ENCODE measurements around the gene CCDC157. TPM values are rescaled to one million over a fixed set of nuclear protein-coding genes. Genes with fewer than 3 reads are reported as not detected.

The CCDC157 gene
- total RNA-seq, 2 experiments from 2014 or later: 3.3 to 3.4 TPM

DNA sequence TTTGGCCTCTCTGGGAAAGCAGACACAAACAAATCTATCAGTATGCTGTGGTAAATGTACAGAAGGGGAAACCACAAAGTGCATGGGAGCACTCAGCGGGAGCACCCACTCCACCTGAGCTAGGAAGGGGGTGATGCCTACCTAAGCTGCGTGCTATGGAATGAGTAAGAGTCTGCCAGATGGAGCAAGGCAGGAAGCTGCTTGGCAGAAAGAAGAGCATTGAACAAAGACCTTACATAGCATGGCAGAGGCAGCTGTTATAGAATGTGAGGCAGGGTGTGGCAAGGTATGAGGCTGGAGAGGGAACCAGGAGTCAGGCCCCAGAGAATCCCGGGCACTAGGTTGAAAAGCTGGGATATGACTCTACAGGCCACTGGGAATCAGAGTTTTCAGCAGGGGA lies 55.0 kb downstream of the CCDC157 start:
- POLR2A ChIA-PET: interaction anchor here (5.1 kb wide), 1 partner anchor 12 kb away, joined by 28 read pairs; the partner anchor contains the start of gene MTFP1
- H3K4me1 ChIP-seq (ENCODE audit: insufficient read depth, low read length, poor library complexity, severe bottlenecking): no peaks in the 10 kb centered on the region
- no peaks in the 10 kb centered on the region for H3K79me2 ChIP-seq (ENCODE audit: insufficient read depth, low read depth, low read length)
- CTCF ChIA-PET (ENCODE audit: unreplicated experiment): no interaction called here
- H3K9me2 ChIP-seq (ENCODE audit: insufficient read depth, low read length): no peaks in the 10 kb centered on the region
- intact Hi-C loops (cut with micrococcal nuclease; ENCODE audit: unreplicated experiment): no loop called here
- no peaks in the 10 kb centered on the region for H4K20me1 ChIP-seq (ENCODE audit: insufficient read depth, low read length)
- H3K9me3 ChIP-seq (ENCODE audit: low read length): no peaks in the 10 kb centered on the region
- H2AFZ ChIP-seq (ENCODE audit: low read length): no peak overlapping the region
- H3K27ac ChIP-seq (ENCODE audit: low read depth, low read length, poor library complexity, severe bottlenecking): no peak overlapping the region
- TF ChIP-seq, protein P1, sequence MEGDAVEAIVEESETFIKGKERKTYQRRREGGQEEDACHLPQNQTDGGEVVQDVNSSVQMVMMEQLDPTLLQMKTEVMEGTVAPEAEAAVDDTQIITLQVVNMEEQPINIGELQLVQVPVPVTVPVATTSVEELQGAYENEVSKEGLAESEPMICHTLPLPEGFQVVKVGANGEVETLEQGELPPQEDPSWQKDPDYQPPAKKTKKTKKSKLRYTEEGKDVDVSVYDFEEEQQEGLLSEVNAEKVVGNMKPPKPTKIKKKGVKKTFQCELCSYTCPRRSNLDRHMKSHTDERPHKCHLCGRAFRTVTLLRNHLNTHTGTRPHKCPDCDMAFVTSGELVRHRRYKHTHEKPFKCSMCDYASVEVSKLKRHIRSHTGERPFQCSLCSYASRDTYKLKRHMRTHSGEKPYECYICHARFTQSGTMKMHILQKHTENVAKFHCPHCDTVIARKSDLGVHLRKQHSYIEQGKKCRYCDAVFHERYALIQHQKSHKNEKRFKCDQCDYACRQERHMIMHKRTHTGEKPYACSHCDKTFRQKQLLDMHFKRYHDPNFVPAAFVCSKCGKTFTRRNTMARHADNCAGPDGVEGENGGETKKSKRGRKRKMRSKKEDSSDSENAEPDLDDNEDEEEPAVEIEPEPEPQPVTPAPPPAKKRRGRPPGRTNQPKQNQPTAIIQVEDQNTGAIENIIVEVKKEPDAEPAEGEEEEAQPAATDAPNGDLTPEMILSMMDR (conservative IDR thresholded peaks at IDR 0.05; ENCODE audit: low read length): no peak
- no peak for TF ChIP-seq EZH2phosphoT487 (IDR thresholded peaks at IDR 0.05; ENCODE audit: borderline replicate concordance, low read depth, low read length)
- no peak overlapping the region for H3K4me2 ChIP-seq (ENCODE audit: low read length)
- peaks cover 12% of the 10 kb centered on the region for H3K36me3 ChIP-seq (ENCODE audit: insufficient read depth, low read length)
- H3K4me3 ChIP-seq (ENCODE audit: low read depth, low read length, poor library complexity, severe bottlenecking): no peak overlapping the region
- no peak for DNase-seq (ENCODE audit: low spot score)
- no TSS peak for BruUV-seq (replicated peaks)

- Histone ChIP-seq H3K79me2 (ENCODE audit: insufficient read depth, low read depth, low read length) (no peaks in the 10 kb centered on the region), H2AFZ (ENCODE audit: low read length) (no peak overlapping the region), H3K4me2 (ENCODE audit: low read length) (no peak overlapping the region), H3K36me3 (ENCODE audit: insufficient read depth, low read length) (peaks cover 20% of the 10 kb centered on the region), H3K4me1 (ENCODE audit: insufficient read depth, low read length, poor library complexity, severe bottlenecking) (no peaks in the 10 kb centered on the region), H3K4me3 (ENCODE audit: low read depth, low read length, poor library complexity, severe bottlenecking) (no peak overlapping the region), H3K27ac (ENCODE audit: low read depth, low read length, poor library complexity, severe bottlenecking) (no peak overlapping the region), H4K20me1 (ENCODE audit: insufficient read depth, low read length) (no peaks in the 10 kb centered on the region), H3K9me2 (ENCODE audit: insufficient read depth, low read length) (no peaks in the 10 kb centered on the region), H3K9me3 (ENCODE audit: low read length) (no peaks in the 10 kb centered on the region)
- ChIA-PET CTCF (ENCODE audit: unreplicated experiment) (no interaction called here), POLR2A (interaction anchor here (0.7 to 5.1 kb wide), 2 partner anchors 11 to 73 kb away, joined by 4 to 28 read pairs; partner anchors contain the start of gene MTFP1)
- intact Hi-C loops (cut with micrococcal nuclease; ENCODE audit: unreplicated experiment): no loop called here
- DNase-seq (ENCODE audit: low spot score): no peak
- no TSS peak for BruUV-seq (replicated peaks)
- TF ChIP-seq EZH2phosphoT487 (IDR thresholded peaks at IDR 0.05; ENCODE audit: borderline replicate concordance, low read depth, low read length): no peak
- TF ChIP-seq, protein P1 (conservative IDR thresholded peaks at IDR 0.05; ENCODE audit: low read length): no peak
These were observed 56.2 kb downstream of the CCDC157 start for GRCh38 chr22:30413001-30413400.

GRCh38 chr22:30413745-30414524 lies 57.1 kb downstream of the CCDC157 start:
- ChIA-PET CTCF (ENCODE audit: unreplicated experiment) (no interaction called here), POLR2A (interaction anchor here (0.7 to 5.1 kb wide), 2 partner anchors 10 to 31 kb away, joined by 3 to 28 read pairs; partner anchors contain the start of gene MTFP1)
- Histone ChIP-seq H3K4me1 (ENCODE audit: insufficient read depth, low read length, poor library complexity, severe bottlenecking) (no peaks in the 10 kb centered on the region), H3K4me2 (ENCODE audit: low read length) (no peak overlapping the region), H4K20me1 (ENCODE audit: insufficient read depth, low read length) (no peaks in the 10 kb centered on the region), H3K36me3 (ENCODE audit: insufficient read depth, low read length) (peaks cover 29% of the 10 kb centered on the region), H3K9me2 (ENCODE audit: insufficient read depth, low read length) (no peaks in the 10 kb centered on the region), H3K27ac (ENCODE audit: low read depth, low read length, poor library complexity, severe bottlenecking) (no peak overlapping the region), H3K4me3 (ENCODE audit: low read depth, low read length, poor library complexity, severe bottlenecking) (no peak overlapping the region), H2AFZ (ENCODE audit: low read length) (no peak overlapping the region), H3K9me3 (ENCODE audit: low read length) (no peaks in the 10 kb centered on the region), H3K79me2 (ENCODE audit: insufficient read depth, low read depth, low read length) (no peaks in the 10 kb centered on the region)
- DNase-seq (ENCODE audit: low spot score): no peak
- intact Hi-C loops (cut with micrococcal nuclease; ENCODE audit: unreplicated experiment): no loop called here
- TF ChIP-seq EZH2phosphoT487 (IDR thresholded peaks at IDR 0.05; ENCODE audit: borderline replicate concordance, low read depth, low read length): no peak
- TF ChIP-seq, protein P1 (conservative IDR thresholded peaks at IDR 0.05; ENCODE audit: low read length): no peak
- BruUV-seq (replicated peaks): no TSS peak

All from OCI-LY7 (cell line).